Measurements from ENCODE around the gene GIT2.

DNA sequence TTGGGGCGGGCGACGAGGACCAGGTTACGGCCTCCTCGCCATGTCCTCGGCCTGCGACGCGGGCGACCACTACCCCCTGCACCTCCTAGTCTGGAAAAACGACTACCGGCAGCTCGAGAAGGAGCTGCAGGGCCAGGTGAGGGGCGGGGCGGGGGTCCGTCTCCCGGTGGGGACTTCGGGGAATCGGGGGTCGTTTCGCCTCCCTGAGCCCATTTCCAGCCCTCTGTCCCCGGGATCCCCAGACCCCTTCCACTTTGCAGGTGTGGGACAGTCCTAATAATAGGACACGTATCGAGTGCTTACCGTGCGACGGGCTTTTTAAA is 3.4 kb upstream of the GIT2 start:
- no peak for TF ChIP-seq CTCF (IDR thresholded peaks at IDR 0.05)
- TF ChIP-seq, protein P1, sequence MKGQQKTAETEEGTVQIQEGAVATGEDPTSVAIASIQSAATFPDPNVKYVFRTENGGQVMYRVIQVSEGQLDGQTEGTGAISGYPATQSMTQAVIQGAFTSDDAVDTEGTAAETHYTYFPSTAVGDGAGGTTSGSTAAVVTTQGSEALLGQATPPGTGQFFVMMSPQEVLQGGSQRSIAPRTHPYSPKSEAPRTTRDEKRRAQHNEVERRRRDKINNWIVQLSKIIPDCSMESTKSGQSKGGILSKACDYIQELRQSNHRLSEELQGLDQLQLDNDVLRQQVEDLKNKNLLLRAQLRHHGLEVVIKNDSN (CRISPR knock-in tag; IDR thresholded peaks at IDR 0.05) = no peak
- TF ChIP-seq, protein P2, sequence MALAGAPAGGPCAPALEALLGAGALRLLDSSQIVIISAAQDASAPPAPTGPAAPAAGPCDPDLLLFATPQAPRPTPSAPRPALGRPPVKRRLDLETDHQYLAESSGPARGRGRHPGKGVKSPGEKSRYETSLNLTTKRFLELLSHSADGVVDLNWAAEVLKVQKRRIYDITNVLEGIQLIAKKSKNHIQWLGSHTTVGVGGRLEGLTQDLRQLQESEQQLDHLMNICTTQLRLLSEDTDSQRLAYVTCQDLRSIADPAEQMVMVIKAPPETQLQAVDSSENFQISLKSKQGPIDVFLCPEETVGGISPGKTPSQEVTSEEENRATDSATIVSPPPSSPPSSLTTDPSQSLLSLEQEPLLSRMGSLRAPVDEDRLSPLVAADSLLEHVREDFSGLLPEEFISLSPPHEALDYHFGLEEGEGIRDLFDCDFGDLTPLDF (CRISPR knock-in tag; IDR thresholded peaks at IDR 0.05) = no peak
- no peak for TF ChIP-seq PRRX2 (CRISPR knock-in tag; IDR thresholded peaks at IDR 0.05)
- no peak for TF ChIP-seq NFATC4 (CRISPR knock-in tag; IDR thresholded peaks at IDR 0.05)
- no peak for TF ChIP-seq SP1 (CRISPR knock-in tag; conservative IDR thresholded peaks at IDR 0.05)
- TF ChIP-seq NFE2L1 (CRISPR knock-in tag; IDR thresholded peaks at IDR 0.05) = no peak
- no peak for TF ChIP-seq MAX (CRISPR knock-in tag; IDR thresholded peaks at IDR 0.05)
- TF ChIP-seq NFYB (CRISPR knock-in tag; conservative IDR thresholded peaks at IDR 0.05; ENCODE audit: low read depth) = no peak

Data from WTC11 (cell line).